GM12878 (cell line): ENCODE results near the gene LRRC56. TPM values are rescaled to one million over a fixed set of nuclear protein-coding genes. Genes with fewer than 3 reads are reported as not detected.

Experiments
- ATAC-seq: fragments of 200-7000 bp; cut with Tn5 transposase; 3 replicates; pipeline ENCODE4 v1.9.1; 2020; ENCODE audit warnings: mild to moderate bottlenecking, moderate library complexity
- BruUV-seq: library from RNA; stranded (reverse); fragments of 400-500 nt; replicated peaks from 2 replicates; lab custom pipeline; 2021; lab: Mats Ljungman, UMichigan
- CTCF ChIA-PET: fragments of 300-600 bp; sonication (Branson Sonifier 250); formaldehyde crosslinking; extraction: SDS; loops from one replicate; lab custom pipeline; 2021; ENCODE audit warnings: inconsistent platforms; lab: Yijun Ruan, JAX
- POLR2A ChIA-PET: fragments of 350-600 bp; formaldehyde crosslinking; extraction: SDS; loops from one replicate; lab custom pipeline; 2021; ENCODE audit warnings: inconsistent platforms; lab: Charles Lee
- RAD21 ChIA-PET: fragments of 300-600 bp; sonication (Branson Sonifier 250); formaldehyde crosslinking; loops from one replicate; lab custom pipeline; 2023; ENCODE audit warnings: antibody characterized with exemption; ENCODE audit not compliant: unreplicated experiment; lab: Charles Lee
- SMC1A ChIA-PET: fragments of 300-600 bp; sonication (Branson Sonifier 250); formaldehyde crosslinking; loops from one replicate; lab custom pipeline; 2023; ENCODE audit not compliant: unreplicated experiment, uncharacterized antibody; lab: Charles Lee
- DNase-seq: peaks from one replicate; pipeline ENCODE4 v3.0.0-alpha.2; 2011; ENCODE audit warnings: low read depth, low spot score
- FAIRE-seq: peaks from 3 replicates; lab custom pipeline; 2011; peaks lifted over from hg19 to GRCh38; lab: Jason Lieb, UNC
- H2AFZ ChIP-seq: 2 replicates; pipeline ENCODE4 v1.6.0; 2011; ENCODE audit warnings: low read depth, low read length, control low read depth; ENCODE audit not compliant: control insufficient read depth
- H3K27ac ChIP-seq: 2 replicates; pipeline ENCODE4 v1.5.1; 2011; ENCODE audit warnings: control low read depth; ENCODE audit not compliant: control insufficient read depth, insufficient read depth
- H3K27me3 ChIP-seq, 2 experiments: replicated peaks in 1 of 2; 2 replicates each; pipeline versions ENCODE4 v1.6.0 to v1.6.1; 2011; ENCODE audit warnings: low read length in 1 of 2; ENCODE audit not compliant: control insufficient read depth in 2 of 2, insufficient read depth in 2 of 2
- H3K36me3 ChIP-seq, 2 experiments: 2 replicates each; pipeline ENCODE4 v1.5.1; 2011; ENCODE audit warnings: low read length in 1 of 2; ENCODE audit not compliant: control insufficient read depth in 2 of 2, insufficient read depth in 2 of 2
- H3K4me1 ChIP-seq: 2 replicates; pipeline ENCODE4 v1.6.1; 2011; ENCODE audit warnings: mild to moderate bottlenecking, low read length, moderate library complexity, mixed read lengths; ENCODE audit not compliant: control insufficient read depth, insufficient read depth
- H3K4me2 ChIP-seq: 2 replicates; pipeline ENCODE4 v1.6.0; 2011; ENCODE audit warnings: control low read depth; ENCODE audit not compliant: control insufficient read depth, insufficient read depth
- H3K4me3 ChIP-seq: fragments of 200-600 bp; sonication (generic); 2 replicates; pipeline ENCODE4 v1.5.1; 2016
- H3K79me2 ChIP-seq: 2 replicates; pipeline ENCODE4 v1.6.0; 2011; ENCODE audit warnings: low read length; ENCODE audit not compliant: control insufficient read depth, insufficient read depth
- H3K9ac ChIP-seq: 2 replicates; pipeline ENCODE4 v1.8.0; 2011; ENCODE audit warnings: low read length, control low read depth, mixed read lengths; ENCODE audit not compliant: control insufficient read depth, insufficient read depth
- H3K9me3 ChIP-seq: replicated peaks from 3 replicates; pipeline ENCODE4 v1.5.1; 2011; ENCODE audit warnings: mild to moderate bottlenecking, low read length; ENCODE audit not compliant: control insufficient read depth, insufficient read depth
- H4K20me1 ChIP-seq: 2 replicates; pipeline ENCODE4 v1.6.0; 2011; ENCODE audit not compliant: control insufficient read depth, insufficient read depth
- ATF7 ChIP-seq: fragments of 450-650 bp; IDR thresholded peaks from 2 replicates; pipeline ENCODE4 v1.6.1; 2016; ENCODE audit warnings: low read depth, mild to moderate bottlenecking
- CHD2 ChIP-seq: IDR thresholded peaks from 2 replicates; pipeline ENCODE4 v1.6.1; 2011; ENCODE audit warnings: low read depth, low read length, improper control_type of control experiment, borderline replicate concordance
- DPF2 ChIP-seq: fragments of 450-650 bp; IDR thresholded peaks from 2 replicates; pipeline ENCODE4 v1.6.1; 2017; ENCODE audit warnings: mild to moderate bottlenecking
- EGR1 ChIP-seq, 2 experiments: IDR thresholded peaks; 1 replicate in 1 of 2; 2 replicates in 1 of 2; pipeline ENCODE4 v1.6.1; 2011 to 2012; ENCODE audit warnings: low read depth in 2 of 2, low read length in 2 of 2, borderline replicate concordance in 1 of 2, mild to moderate bottlenecking in 1 of 2, moderate library complexity in 1 of 2
- FOXK2 ChIP-seq: fragments of 450-650 bp; IDR thresholded peaks from 2 replicates; pipeline ENCODE4 v1.6.1; 2017; ENCODE audit warnings: mild to moderate bottlenecking, moderate library complexity
- GATAD2B ChIP-seq: fragments of 450-650 bp; conservative IDR thresholded peaks from 2 replicates; pipeline ENCODE4 v1.6.1; 2017; ENCODE audit warnings: low read depth, mild to moderate bottlenecking, moderate library complexity
- IKZF1 ChIP-seq: fragments of 450-650 bp; conservative IDR thresholded peaks from 2 replicates; pipeline ENCODE4 v1.6.1; 2017; ENCODE audit warnings: antibody characterized with exemption, mild to moderate bottlenecking
- IKZF2 ChIP-seq, 2 experiments: fragments of 450-650 bp; IDR thresholded peaks; 2 replicates each; pipeline ENCODE4 v1.6.1; 2017; ENCODE audit warnings: mild to moderate bottlenecking in 2 of 2, moderate library complexity in 2 of 2
- KAT2A ChIP-seq: conservative IDR thresholded peaks from 2 replicates; pipeline ENCODE4 v1.6.1; 2011; ENCODE audit warnings: low read depth, low read length; ENCODE audit not compliant: control insufficient read depth
- MEF2B ChIP-seq: fragments of 450-650 bp; IDR thresholded peaks from 2 replicates; pipeline ENCODE4 v1.6.1; 2018; ENCODE audit warnings: mild to moderate bottlenecking, moderate library complexity; ENCODE audit not compliant: partially characterized antibody, poor library complexity, severe bottlenecking
- MYB ChIP-seq: fragments of 150-350 bp; IDR thresholded peaks from 2 replicates; pipeline ENCODE4 v1.6.1; 2014; ENCODE audit warnings: mild to moderate bottlenecking, low read depth, low read length, borderline replicate concordance
- POLR2A ChIP-seq: IDR thresholded peaks from 2 replicates; pipeline ENCODE4 v1.6.1; 2011; ENCODE audit warnings: low read depth, mild to moderate bottlenecking, low read length
- RAD51 ChIP-seq: fragments of 450-650 bp; IDR thresholded peaks from 2 replicates; pipeline ENCODE4 v1.6.1; 2016; ENCODE audit warnings: moderate library complexity, mild to moderate bottlenecking, inconsistent platforms
- SPI1 ChIP-seq: IDR thresholded peaks from 2 replicates; pipeline ENCODE4 v1.6.1; 2011; ENCODE audit warnings: low read depth, mild to moderate bottlenecking, low read length, moderate library complexity, borderline replicate concordance; ENCODE audit not compliant: insufficient read depth
- TCF3 ChIP-seq: IDR thresholded peaks from 2 replicates; pipeline ENCODE4 v1.6.1; 2012; ENCODE audit warnings: low read depth, mild to moderate bottlenecking, low read length, borderline replicate concordance; ENCODE audit not compliant: insufficient read depth
- YY1 ChIP-seq: IDR thresholded peaks from 2 replicates; pipeline ENCODE4 v1.6.1; 2011; ENCODE audit warnings: low read depth, mild to moderate bottlenecking, low read length
- WGBS: methylation state at CpG from one replicate; pipeline ENCODE4 v1.1.6; 2016; ENCODE audit warnings: low lambda C conversion rate; ENCODE audit not compliant: insufficient replicate concordance, insufficient coverage; ENCODE audit errors: missing lambda C conversion rate; 5-methylcytosine and 5-hydroxymethylcytosine counted together
- in situ Hi-C: fragments of 300-500 bp; cut with MboI; formaldehyde crosslinking; loops from 9 replicates; pipeline ENCODE4 v1.14.3; 2018; ENCODE audit warnings: mixed read lengths
- intact Hi-C: fragments of 100-400 bp; cut with micrococcal nuclease; formaldehyde crosslinking; loops from one replicate; pipeline ENCODE4 v1.14.2; 2022; ENCODE audit not compliant: unreplicated experiment
- polyA plus RNA-seq, 11 experiments: library from polyadenylated mRNA; depleted of rRNA in 4 of 11; unstranded in 6 of 11; stranded (reverse) in 5 of 11; fragments of >200 nt; fragmentation: Nextera tagmentation in 4 of 11; fragmentation: Illumina TruSeq in 1 of 11; extraction: Ambion mirVana in 4 of 11; extraction: Trizol in 1 of 11; gene quantifications; 1 replicate in 1 of 11; 2 replicates in 10 of 11; pipeline versions ENCODE4 v1.2.1 to v1.2.3, GENCODE V29; 2011 to 2016; ENCODE audit warnings: inconsistent platforms in 2 of 11, missing spikeins in 2 of 11, low read depth in 1 of 11
- total RNA-seq, 4 experiments: library from RNA; depleted of rRNA in 3 of 4; stranded (reverse); fragments of >200 nt in 3 of 4; fragmentation: Illumina TruSeq in 1 of 4; extraction: Trizol in 1 of 4; gene quantifications; 2 replicates each; pipeline versions ENCODE4 v1.2.1 to v1.2.3, GENCODE V29; 2013 to 2021
- TF ChIP-seq, protein P1 (sequence below): fragments of 450-650 bp; formaldehyde crosslinking; IDR thresholded peaks from 2 replicates; pipeline ENCODE4 v1.4.0; 2020; ENCODE audit warnings: mild to moderate bottlenecking, moderate library complexity
- TF ChIP-seq, protein P2 (sequence below): IDR thresholded peaks from 2 replicates; pipeline ENCODE4 v1.6.1; 2012; ENCODE audit warnings: low read depth, low read length, improper control_type of control experiment

Gene LRRC56
- total and polyA plus RNA-seq, 10 of the 15 experiments (the other 5 are each of a cell fraction or from before 2014, with no cell fraction given) = 0.02 to 1.9 (median 0.75) TPM; not detected in 1

DNA sequence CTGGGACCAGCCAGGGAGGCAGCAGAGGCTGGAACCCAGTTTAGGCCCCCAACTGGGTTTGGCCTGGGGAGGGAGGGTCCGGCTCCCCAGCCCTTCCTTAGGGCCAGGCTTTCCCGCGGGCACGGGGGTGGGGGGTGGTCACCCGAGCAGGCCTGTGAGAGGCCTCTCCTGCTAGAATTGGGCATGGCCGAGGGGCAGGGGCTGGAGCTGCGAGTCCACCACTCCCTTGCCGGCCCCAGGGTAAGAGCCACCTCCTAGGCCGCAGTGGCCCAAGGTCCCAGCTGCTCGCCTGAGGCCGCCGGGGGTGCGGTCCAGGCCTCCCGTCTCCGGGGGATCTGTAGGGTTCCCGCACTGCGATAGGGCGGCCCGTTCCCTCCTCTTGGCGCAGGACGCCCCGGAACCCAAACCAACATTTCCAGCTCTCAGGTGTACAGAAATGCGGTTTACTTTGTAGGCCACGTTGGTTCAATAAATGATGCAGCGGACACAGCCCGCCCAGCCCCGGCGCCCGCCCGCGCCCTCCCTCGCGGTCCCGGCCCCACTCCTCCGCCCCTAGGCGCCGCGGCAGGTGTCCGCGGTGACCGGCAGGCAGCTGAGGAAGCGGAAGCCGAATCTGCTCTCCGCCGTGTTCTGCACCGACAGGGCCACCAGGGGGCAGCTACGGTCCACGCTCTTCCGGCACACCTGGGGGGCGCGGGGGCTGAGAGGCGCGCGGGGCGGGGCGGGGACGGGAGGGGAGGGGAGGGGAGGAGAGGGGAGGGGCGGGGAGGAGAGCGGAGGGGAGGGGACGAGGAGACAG is 17.3 kb downstream of the LRRC56 start:
- WGBS = 17% methylated on average over 28 of the region's 60 CpGs
- no peaks in the 10 kb centered on the region for H4K20me1 ChIP-seq
- in situ Hi-C loops = loop anchor here (5.0 kb wide), 1 partner anchor 158 kb away; no protein-coding TSS in a partner anchor
- ChIA-PET CTCF (interaction anchor here (0.6 to 1.8 kb wide), 7 partner anchors 16 to 242 kb away, joined by 3 to 54 read pairs (median 3); no protein-coding TSS in a partner anchor), POLR2A (interaction anchor here (1.0 to 1.4 kb wide), 3 partner anchors 19 to 171 kb away, joined by 3 to 5 read pairs (median 4); partner anchors contain the start of genes HRAS and PHRF1), SMC1A (interaction anchor here (0.7 to 1.6 kb wide), 3 partner anchors 19 to 172 kb away, joined by 3 to 6 read pairs (median 4); partner anchors contain the start of gene HRAS), RAD21 (interaction anchor here (0.5 to 2.6 kb wide), 10 partner anchors 9 to 172 kb away, joined by 3 to 22 read pairs (median 4); partner anchors contain the start of genes DEAF1 and TMEM80)
- no peaks in the 10 kb centered on the region for H3K9me3 ChIP-seq
- peak; percentile 90 for ATAC-seq
- no peaks in the 10 kb centered on the region; the same call in 1 of the 2 replicates for H3K4me1 ChIP-seq
- H2AFZ ChIP-seq = peak overlapping the region; percentile 39
- H3K4me2 ChIP-seq = peak overlapping the region; percentile 79
- peak; percentile 47 for FAIRE-seq
- H3K4me3 ChIP-seq = peak overlapping the region; percentile 41; the same call in 1 of the 2 replicates
- H3K27ac ChIP-seq = no peak overlapping the region
- peaks cover 0 to 5% of the 10 kb centered on the region in 2 experiments; a peak in 2 of 4 replicates for H3K27me3 ChIP-seq
- no peaks in the 10 kb centered on the region for H3K79me2 ChIP-seq
- no peaks in the 10 kb centered on the region for H3K36me3 ChIP-seq
- no peak overlapping the region for H3K9ac ChIP-seq
- intact Hi-C loops = loop anchor here (2.0 kb wide), 1 partner anchor 168 kb away; no protein-coding TSS in a partner anchor
- no peak for DNase-seq
- no TSS peak for BruUV-seq
- TF ChIP-seq SPI1 (peak; percentile 51; the same call in 1 of the 2 replicates), TCF3 (peak; percentile 79), YY1 (0 out of 2 replicates have a peak, but pooled peaks have one; percentile 21), CHD2 (no peak), DPF2 (peak; percentile 19; the same call in 1 of the 2 replicates), MYB (no peak), EGR1 (IDR thresholded peaks at IDR 0.05; ENCODE audit: borderline replicate concordance in 1 of 2, low read depth in 2 of 2, low read length in 2 of 2) (0 out of 3 replicates have a peak, but pooled peaks of 1 of the 2 experiments have one; percentile 7), FOXK2 (no peak), IKZF1 (0 out of 2 replicates have a peak, but pooled peaks have one; percentile 16), POLR2A (peak; percentile 26), RAD51 (no peak), KAT2A (no peak), MEF2B (no peak), IKZF2 (IDR thresholded peaks at IDR 0.05) (no peak), ATF7 (no peak), GATAD2B (0 out of 2 replicates have a peak, but pooled peaks have one; percentile 15)
- TF ChIP-seq, protein P1, sequence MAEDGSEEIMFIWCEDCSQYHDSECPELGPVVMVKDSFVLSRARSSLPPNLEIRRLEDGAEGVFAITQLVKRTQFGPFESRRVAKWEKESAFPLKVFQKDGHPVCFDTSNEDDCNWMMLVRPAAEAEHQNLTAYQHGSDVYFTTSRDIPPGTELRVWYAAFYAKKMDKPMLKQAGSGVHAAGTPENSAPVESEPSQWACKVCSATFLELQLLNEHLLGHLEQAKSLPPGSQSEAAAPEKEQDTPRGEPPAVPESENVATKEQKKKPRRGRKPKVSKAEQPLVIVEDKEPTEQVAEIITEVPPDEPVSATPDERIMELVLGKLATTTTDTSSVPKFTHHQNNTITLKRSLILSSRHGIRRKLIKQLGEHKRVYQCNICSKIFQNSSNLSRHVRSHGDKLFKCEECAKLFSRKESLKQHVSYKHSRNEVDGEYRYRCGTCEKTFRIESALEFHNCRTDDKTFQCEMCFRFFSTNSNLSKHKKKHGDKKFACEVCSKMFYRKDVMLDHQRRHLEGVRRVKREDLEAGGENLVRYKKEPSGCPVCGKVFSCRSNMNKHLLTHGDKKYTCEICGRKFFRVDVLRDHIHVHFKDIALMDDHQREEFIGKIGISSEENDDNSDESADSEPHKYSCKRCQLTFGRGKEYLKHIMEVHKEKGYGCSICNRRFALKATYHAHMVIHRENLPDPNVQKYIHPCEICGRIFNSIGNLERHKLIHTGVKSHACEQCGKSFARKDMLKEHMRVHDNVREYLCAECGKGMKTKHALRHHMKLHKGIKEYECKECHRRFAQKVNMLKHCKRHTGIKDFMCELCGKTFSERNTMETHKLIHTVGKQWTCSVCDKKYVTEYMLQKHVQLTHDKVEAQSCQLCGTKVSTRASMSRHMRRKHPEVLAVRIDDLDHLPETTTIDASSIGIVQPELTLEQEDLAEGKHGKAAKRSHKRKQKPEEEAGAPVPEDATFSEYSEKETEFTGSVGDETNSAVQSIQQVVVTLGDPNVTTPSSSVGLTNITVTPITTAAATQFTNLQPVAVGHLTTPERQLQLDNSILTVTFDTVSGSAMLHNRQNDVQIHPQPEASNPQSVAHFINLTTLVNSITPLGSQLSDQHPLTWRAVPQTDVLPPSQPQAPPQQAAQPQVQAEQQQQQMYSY (CRISPR knock-in tag) = no peak
- TF ChIP-seq, protein P2, sequence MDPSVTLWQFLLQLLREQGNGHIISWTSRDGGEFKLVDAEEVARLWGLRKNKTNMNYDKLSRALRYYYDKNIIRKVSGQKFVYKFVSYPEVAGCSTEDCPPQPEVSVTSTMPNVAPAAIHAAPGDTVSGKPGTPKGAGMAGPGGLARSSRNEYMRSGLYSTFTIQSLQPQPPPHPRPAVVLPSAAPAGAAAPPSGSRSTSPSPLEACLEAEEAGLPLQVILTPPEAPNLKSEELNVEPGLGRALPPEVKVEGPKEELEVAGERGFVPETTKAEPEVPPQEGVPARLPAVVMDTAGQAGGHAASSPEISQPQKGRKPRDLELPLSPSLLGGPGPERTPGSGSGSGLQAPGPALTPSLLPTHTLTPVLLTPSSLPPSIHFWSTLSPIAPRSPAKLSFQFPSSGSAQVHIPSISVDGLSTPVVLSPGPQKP = 0 out of 2 replicates have a peak, but pooled peaks have one; percentile 33
